HG03460 (cell line): Measurements from ENCODE around the gene PELO.

ENCODE experiments used
- ATAC-seq: cut with Tn5 transposase; IDR thresholded peaks from one replicate; pipeline ENCODE4 v1.9.1; 2021; ENCODE audit not compliant: unreplicated experiment

PELO gene

DNA sequence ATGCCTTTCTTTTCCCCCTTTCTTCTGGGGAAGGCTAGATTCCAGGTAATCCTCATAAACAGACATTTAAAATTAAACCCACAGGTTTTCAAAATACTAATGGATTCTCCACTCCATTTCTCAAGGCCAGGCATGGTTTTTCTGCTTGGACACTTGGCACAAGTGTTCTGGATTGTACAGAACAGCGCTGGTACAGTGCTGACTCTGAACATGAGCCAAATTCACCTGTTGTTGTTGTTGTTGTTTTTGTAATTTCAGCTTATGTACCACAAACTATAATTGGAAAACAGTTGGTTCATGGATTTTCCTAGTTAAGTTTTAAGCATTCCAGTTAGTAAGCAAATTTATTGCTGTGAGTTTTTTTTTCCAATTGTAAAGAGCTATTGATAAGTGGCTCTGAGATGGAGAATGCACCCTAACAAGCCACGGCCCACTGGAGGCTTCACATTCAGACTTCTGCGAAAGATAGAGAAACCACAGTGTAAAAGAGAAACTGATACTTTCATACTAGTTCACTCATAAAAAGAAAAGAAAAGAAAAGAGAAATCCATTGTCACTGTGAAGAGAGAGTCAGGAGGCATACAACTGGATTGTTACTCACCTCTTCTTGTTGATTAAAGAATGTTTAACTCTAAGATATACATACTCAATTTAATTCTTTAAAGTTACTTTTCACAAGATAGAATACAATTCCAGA lies 16.2 kb upstream of the PELO start:
- ATAC-seq = peak; percentile 94

DNA sequence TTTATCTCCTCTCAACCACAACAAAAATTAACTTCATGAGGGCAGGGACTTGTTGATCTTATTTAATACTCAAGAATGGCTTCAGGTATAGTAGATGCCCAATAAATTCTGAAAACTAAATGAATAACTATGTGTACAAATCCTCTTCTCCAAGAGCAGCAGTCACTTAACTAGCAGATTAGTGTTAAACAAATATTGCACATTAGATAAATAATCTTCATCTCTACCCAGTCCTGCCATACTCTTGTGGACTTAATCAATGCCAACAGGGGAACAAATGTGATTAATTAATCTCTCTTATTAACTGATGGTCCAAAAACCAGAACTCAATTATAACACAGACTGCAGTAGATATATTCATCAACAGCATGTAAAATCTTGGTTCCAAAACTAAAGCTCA lies 15.0 kb upstream of the PELO start:
- ATAC-seq = no peak

DNA sequence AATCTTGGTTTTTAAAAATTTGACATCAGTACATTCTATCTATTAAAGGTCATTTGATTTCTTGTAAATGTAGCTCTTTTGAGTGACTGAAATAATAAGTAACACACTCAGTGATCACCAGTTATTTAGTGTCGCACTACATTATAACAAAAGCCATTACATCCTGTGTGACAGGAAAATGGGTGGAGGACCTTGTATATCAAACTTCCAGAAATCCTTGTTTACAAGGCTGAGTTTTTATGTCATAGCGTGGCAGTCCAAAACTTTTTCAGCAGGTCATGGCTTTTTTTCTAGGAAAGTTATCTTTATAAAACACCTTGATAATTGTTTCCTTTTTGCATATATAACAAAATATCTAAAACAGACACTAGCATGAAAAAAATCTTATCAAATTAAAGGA lies 14.4 kb upstream of the PELO start:
- no peak for ATAC-seq

DNA sequence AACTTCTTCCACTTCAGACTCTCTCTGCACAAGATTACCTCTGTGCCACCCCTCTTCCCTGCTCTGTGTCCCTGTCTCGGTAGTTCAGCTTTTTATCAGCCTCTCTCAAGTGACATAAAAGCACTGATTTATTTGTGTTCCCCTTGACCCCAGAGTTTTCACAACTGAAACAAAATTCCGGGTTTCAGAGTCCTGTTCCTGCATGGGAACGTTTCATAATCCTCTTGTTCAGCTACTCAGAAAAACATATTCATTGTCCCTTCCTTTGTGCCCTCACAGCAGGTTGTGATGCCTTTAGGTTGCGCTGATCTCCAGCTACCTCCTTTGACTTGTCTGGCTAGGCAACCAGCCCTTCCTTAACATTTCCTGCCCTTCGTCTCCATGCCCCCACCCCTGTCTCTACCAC lies 13.7 kb upstream of the PELO start:
- no peak for ATAC-seq

DNA sequence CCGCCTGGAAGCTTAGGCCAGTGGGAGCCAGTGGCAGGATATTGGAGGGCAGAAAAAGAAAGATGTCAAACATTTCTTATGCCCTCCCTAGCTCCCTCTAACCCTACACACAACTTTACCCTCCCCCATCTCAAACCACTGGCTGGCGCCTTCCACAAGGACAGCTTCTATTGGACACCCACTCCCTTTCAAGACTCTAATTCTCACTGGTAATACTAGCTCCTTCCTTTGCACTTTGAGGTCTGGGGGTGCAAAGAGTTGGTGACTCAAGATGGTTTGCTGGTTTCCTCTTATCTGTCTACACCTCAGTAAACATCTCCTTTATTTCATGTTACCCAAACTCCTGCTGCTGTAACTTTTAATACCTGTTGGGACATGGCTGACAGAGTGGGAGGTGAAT lies 11.6 kb upstream of the PELO start:
- no peak for ATAC-seq

DNA sequence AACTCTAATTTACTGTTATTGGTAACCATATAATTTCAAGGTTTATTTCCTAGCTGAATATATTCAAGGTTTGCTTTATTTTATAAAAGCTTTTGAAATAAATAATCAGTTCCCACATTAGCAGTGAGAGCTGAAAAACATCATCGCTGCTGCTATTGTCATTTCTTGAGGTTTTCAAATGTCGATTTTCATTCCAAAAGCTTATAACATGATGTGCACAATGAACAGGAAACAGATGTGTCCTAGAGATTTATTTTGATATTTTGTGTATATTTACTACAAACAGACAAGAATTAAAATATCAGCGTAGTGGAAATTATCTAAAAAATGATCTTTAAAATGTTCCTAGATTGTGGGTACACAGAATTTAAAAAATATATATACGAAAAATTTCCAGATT lies 10.5 kb upstream of the PELO start:
- ATAC-seq = no peak

DNA sequence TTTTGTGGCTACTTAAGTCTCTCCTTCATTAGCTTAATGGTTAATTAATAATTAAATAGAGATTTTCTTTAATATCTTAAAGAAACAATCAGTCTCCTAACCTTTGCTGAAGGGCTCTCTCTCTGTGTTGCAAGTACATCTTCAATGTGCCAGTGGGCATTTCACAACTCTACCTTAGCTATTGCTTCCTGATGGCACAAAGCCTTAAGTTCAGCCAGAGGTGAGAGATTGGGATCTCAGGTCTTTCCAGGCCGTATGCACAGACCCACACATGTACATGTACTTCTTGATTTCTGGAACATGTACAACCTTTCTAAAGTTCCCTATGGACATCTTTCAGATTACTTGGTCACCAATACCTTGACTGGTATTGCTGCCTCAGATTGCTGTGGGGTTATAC lies 8.9 kb upstream of the PELO start:
- no peak for ATAC-seq

DNA sequence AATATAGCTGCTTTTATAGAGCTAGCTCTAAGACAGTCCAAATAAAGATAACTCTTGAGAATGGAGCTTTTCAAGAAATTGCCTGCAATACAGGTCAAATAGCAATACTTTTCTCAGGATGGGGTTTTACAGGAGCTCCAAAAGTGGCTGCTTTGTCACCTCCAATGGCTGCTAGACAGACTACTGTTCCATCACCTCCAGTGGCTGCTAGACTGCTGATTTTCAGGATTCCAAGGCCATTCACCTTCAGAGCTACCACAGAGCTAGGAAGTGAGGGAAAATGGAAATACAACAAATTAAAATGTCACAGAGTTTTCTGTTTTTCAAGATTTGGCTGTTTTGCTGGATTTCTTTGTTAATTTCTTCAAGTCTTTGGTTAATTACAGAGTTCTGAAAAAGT lies 8.5 kb upstream of the PELO start:
- ATAC-seq = no peak

GRCh38 chr5:52783226-52783959 lies 4.3 kb upstream of the PELO start:
- ATAC-seq = no peak

DNA sequence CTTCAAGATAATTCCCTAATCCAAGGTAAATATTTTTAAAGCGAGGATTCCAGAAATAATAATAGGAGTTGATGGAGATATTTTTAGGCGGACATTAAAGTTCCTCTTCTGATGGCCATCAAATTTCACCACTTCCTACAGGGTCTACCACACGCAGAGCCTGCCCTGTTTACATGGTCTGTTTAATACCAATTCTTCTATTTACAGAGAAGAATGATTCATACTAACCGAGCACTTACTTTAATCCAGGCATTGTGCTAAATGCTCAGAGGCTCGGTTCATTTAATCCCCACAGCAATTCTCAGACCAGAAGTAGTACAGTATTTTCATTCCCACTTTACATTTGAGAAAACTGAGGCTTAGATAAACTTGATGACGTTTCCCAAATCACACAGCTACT lies 3.0 kb upstream of the PELO start:
- ATAC-seq = no peak

DNA sequence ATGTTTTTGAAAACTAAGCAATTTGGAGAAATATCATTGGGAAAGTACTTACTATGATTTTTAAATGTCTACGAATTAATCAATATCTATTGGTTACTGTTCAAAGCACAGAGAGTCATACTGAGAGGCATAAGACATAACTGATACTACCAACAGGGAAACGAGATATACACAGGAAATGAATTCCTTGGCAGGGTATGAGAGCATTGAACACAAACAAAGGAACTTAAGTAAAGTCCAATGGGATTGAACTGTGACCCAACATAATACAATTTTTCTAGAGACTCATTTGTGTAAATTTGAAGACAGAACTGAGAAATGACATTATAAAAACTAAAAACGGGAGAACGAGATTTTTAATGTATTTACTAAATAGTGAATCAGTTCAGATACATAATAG lies 1.3 kb upstream of the PELO start:
- ATAC-seq = no peak

DNA sequence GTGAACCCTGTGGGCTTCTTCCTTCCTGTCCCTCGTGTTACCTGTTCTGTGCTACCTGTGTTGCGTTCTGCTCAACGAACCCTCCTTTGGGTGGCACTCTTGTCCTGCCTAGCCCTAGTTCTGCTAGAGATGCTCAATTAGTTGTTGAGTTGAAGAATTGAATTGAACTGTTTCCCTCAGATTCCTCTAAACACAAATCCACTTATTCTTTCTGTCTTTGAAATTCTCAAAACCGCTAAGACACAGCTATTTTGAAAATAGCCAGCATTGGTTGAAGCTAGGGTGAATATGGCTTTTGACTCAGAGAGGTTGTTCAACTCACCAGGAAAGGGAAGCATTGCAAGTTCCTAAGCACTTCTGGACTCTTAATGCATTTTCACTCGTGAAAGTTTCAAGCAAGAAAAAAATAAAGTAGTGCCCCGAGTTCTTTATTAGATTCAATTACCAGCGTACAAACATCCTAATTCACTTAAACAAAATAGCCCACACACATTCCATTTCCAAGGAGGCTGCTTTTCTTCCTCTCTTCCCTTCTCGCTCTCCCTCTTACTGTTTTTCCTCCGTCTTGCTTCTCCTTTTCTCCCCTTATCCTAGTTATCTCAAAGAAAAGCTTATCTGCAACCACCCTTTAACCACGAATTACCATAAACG lies 642 bp upstream of the PELO start:
- peak; percentile 34 for ATAC-seq

- ATAC-seq = no peak
These were observed 747 bp downstream of the PELO start for GRCh38 chr5:52788505-52788821.

- ATAC-seq = no peak
These were observed 1.7 kb downstream of the PELO start for GRCh38 chr5:52789378-52789777.

GRCh38 chr5:52789851-52790250 lies 2.1 kb downstream of the PELO start:
- no peak for ATAC-seq

DNA sequence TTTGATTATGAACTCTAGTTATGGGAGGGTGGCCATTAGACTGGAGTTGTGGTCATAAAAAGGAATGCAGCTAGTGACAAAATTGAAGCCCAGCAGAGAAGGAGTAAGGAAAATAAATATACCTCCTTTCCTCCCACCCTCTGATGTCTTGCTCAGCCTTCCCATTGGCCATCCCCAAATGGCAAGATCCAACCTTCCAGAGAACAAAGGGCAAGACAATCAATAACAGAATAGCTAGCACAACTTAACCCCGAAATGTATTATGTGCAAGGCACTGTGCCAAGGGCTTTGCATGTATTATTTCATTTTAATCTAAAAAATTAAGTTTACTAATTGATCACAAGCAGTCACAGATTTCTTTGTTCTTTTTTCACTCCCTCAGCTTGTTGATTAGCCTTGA lies 3.6 kb downstream of the PELO start:
- ATAC-seq = no peak

GRCh38 chr5:52794519-52794918 lies 6.8 kb downstream of the PELO start:
- ATAC-seq = no peak

- ATAC-seq = no peak
These were observed 8.3 kb downstream of the PELO start for GRCh38 chr5:52796031-52796430.

DNA sequence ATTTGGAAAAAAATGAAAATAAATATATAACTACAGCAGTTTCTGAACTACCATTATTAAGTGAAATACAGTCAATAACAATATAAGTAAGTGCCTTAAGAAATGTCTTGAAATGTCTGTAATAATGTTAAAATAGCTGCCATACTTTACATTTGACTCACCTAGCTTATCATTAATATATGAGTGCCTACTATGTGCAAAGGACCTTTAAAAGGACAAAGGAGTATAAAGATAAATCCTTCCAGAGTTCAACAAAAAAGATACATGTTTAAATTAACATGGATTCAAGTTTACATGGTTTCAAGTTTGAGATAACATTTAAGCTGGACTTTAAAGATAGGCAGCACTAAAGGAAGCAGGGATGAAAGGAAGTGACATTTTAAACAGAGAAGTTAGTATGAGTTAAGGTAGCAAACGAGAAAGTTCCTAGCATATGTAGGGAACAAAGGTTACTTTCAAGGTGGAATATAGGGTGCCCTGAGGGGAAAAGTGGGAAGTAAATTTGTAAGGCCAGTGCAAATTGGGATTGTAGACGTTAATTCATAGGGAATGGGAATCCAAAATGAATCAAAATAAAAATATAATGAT lies 8.9 kb downstream of the PELO start:
- no peak for ATAC-seq

- no peak for ATAC-seq
These were observed 11.2 kb downstream of the PELO start for GRCh38 chr5:52798938-52799337.

DNA sequence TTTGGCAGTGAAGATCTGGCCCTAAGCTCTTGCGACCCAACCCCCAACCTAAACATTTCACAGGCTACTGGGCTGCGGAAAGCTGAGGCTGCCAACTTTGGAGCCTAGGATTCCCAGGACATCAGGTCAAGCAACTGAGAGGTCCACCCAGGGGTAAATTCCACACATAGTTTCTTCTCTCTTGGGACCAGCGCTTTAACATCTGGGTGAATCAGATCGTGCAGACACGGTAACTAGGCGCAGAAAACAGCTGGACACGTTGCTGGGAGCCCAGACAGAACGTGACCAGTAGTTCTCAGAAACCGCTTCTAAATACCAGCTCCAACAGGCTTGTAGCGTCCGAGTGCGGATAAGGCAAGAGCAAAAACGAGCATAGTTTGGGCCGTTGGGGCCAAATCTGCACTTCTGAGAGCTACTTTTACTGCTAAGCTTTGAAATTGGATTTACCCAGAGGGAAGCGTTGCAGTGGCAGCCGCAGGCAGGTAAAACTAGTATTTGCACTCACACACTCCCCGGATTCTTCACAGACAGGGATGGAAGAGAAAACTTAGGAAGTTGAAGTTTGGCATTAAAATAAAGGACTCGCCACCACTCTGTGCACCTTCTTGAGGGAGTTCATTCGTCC lies 11.8 kb downstream of the PELO start:
- peak; percentile 26 for ATAC-seq

GRCh38 chr5:52799983-52800393 lies 12.3 kb downstream of the PELO start:
- peak; percentile 76 for ATAC-seq
